Smooth muscle cell (in vitro differentiated cells): ENCODE data around the gene SCRN1. TPM values are rescaled to one million over a fixed set of nuclear protein-coding genes. Genes with fewer than 3 reads are reported as not detected.
"Not testable (repeated sequence)": the region's sequence is repeated elsewhere in the genome, so short reads cannot be mapped to it uniquely, and the experiment has no call there.

Experiments
- DNase-seq: peaks from one replicate; lab custom pipeline; 2025; ENCODE audit not compliant: unreplicated experiment; lab: John Stamatoyannopoulos, UW
- H2AFZ ChIP-seq: fragments of 200-600 bp; sonication (generic); 2 replicates; pipeline ENCODE4 v1.6.0; 2016; ENCODE audit warnings: antibody characterized with exemption, low read depth, mild to moderate bottlenecking
- H3F3A ChIP-seq: fragments of 200-600 bp; sonication (generic); 2 replicates; pipeline ENCODE4 v1.6.0; 2017; ENCODE audit warnings: antibody characterized with exemption, low read depth
- H3K27ac ChIP-seq: fragments of 200-600 bp; sonication (generic); 2 replicates; pipeline ENCODE4 v1.5.1; 2016; ENCODE audit warnings: low read depth, mild to moderate bottlenecking
- H3K27me3 ChIP-seq: fragments of 200-600 bp; sonication (generic); 2 replicates; pipeline ENCODE4 v1.6.1; 2016; ENCODE audit warnings: low read depth, mild to moderate bottlenecking
- H3K36me3 ChIP-seq: fragments of 200-600 bp; sonication (generic); 2 replicates; pipeline ENCODE4 v1.5.1; 2016; ENCODE audit warnings: low read depth
- H3K4me1 ChIP-seq: fragments of 200-600 bp; sonication (generic); 2 replicates; pipeline ENCODE4 v1.5.1; 2016; ENCODE audit warnings: low read depth
- H3K4me2 ChIP-seq: fragments of 200-600 bp; sonication (generic); 2 replicates; pipeline ENCODE4 v1.6.0; 2016; ENCODE audit warnings: mild to moderate bottlenecking
- H3K4me3 ChIP-seq: fragments of 200-600 bp; sonication (generic); 2 replicates; pipeline ENCODE4 v1.5.1; 2016; ENCODE audit warnings: mild to moderate bottlenecking
- H3K79me2 ChIP-seq: fragments of 200-600 bp; sonication (generic); 2 replicates; pipeline ENCODE4 v1.6.0; 2016; ENCODE audit warnings: low read depth, mild to moderate bottlenecking
- H3K9ac ChIP-seq: fragments of 200-600 bp; sonication (generic); 2 replicates; pipeline ENCODE4 v1.6.0; 2016; ENCODE audit warnings: low read depth
- H3K9me3 ChIP-seq: fragments of 200-600 bp; sonication (generic); replicated peaks from 2 replicates; pipeline ENCODE4 v1.5.1; 2016; ENCODE audit warnings: low read depth
- H4K20me1 ChIP-seq: fragments of 200-600 bp; sonication (generic); 2 replicates; pipeline ENCODE4 v1.6.0; 2016; ENCODE audit warnings: low read depth
- CTCF ChIP-seq: fragments of 200-600 bp; sonication (generic); IDR thresholded peaks from 2 replicates; pipeline ENCODE4 v1.5.1; 2017; ENCODE audit warnings: borderline replicate concordance, mild to moderate bottlenecking, antibody characterized with exemption; ENCODE audit not compliant: insufficient read depth, poor library complexity, severe bottlenecking
- WGBS: methylation state at CpG from one replicate; pipeline ENCODE4 v1.1.7; 2016; ENCODE audit warnings: low lambda C conversion rate; 5-methylcytosine and 5-hydroxymethylcytosine counted together
- polyA plus RNA-seq: library from polyadenylated mRNA; unstranded; fragments of >200 nt; fragmentation: Nextera tagmentation; extraction: Ambion mirVana; gene quantifications from 2 replicates; pipeline ENCODE4 v1.2.1, GENCODE V29; 2016
- total RNA-seq: library from RNA; depleted of rRNA; stranded (reverse); fragments of >200 nt; gene quantifications from 2 replicates; pipeline ENCODE4 v1.2.3, GENCODE V29; 2014

Gene SCRN1
- total and polyA plus RNA-seq, 2 experiments from 2014 or later, result 67.5 to 84.9 TPM

- Histone ChIP-seq H2AFZ (no peak overlapping the region), H3K79me2 (no peaks in the 10 kb centered on the region), H3K9me3 (no peaks in the 10 kb centered on the region), H3K36me3 (no peaks in the 10 kb centered on the region), H3F3A (no peaks in the 10 kb centered on the region), H3K4me2 (no peak overlapping the region), H3K27ac (no peak overlapping the region), H3K4me3 (no peak overlapping the region), H3K27me3 (no peaks in the 10 kb centered on the region), H3K4me1 (no peaks in the 10 kb centered on the region), H4K20me1 (no peaks in the 10 kb centered on the region), H3K9ac (no peak overlapping the region)
- TF ChIP-seq CTCF, result no peak
- no peak for DNase-seq
- WGBS, result 84% methylated on average over 6 of the region's 6 CpGs
Observed at GRCh38 chr7:29893351-29893965, 96.1 kb downstream of the SCRN1 start.

DNA sequence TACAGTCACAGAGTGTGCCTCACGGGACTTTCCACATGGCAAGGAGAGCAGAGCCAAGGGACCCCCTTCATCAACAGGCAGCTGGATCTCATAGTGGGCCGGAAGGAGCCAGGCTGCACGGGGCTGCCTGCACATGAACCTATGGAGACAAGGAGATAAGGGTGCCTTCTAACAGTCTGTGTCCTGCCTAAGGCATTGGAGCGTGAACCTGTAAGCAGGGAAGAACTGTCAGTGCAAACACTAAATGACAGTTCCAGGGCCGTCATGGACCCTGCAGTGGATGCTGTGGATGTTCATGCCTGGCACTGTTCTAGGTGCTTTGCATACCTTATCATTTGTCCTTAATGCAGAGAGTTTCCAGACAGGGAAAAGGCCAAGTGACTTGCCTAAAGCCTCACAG, 97.4 kb downstream of the SCRN1 start:
- no peaks in the 10 kb centered on the region for H4K20me1 ChIP-seq
- H3K9me3 ChIP-seq, result no peaks in the 10 kb centered on the region
- H3K36me3 ChIP-seq, result no peaks in the 10 kb centered on the region
- H3K4me3 ChIP-seq, result no peak overlapping the region
- H2AFZ ChIP-seq, result no peak overlapping the region
- H3K4me1 ChIP-seq, result no peaks in the 10 kb centered on the region
- no peaks in the 10 kb centered on the region for H3K27me3 ChIP-seq
- no peak overlapping the region for H3K27ac ChIP-seq
- DNase-seq, result no peak
- no peak overlapping the region for H3K4me2 ChIP-seq
- WGBS, result 88% methylated on average over 5 of the region's 5 CpGs
- TF ChIP-seq CTCF, result no peak
- no peaks in the 10 kb centered on the region for H3K79me2 ChIP-seq
- no peaks in the 10 kb centered on the region for H3F3A ChIP-seq
- H3K9ac ChIP-seq, result no peak overlapping the region

GRCh38 chr7:29891766-29892165, 97.8 kb downstream of the SCRN1 start:
- no peak for DNase-seq
- no peak overlapping the region for H3K27ac ChIP-seq
- H3K79me2 ChIP-seq, result no peaks in the 10 kb centered on the region
- no peaks in the 10 kb centered on the region for H3K36me3 ChIP-seq
- no peaks in the 10 kb centered on the region for H3K9me3 ChIP-seq
- no peaks in the 10 kb centered on the region for H3K4me1 ChIP-seq
- no peak overlapping the region for H2AFZ ChIP-seq
- H3K9ac ChIP-seq, result no peak overlapping the region
- TF ChIP-seq CTCF, result no peak
- no peaks in the 10 kb centered on the region for H4K20me1 ChIP-seq
- WGBS, result 88% methylated on average over 4 of the region's 4 CpGs
- no peak overlapping the region for H3K4me2 ChIP-seq
- H3K27me3 ChIP-seq, result no peaks in the 10 kb centered on the region
- no peak overlapping the region for H3K4me3 ChIP-seq
- H3F3A ChIP-seq, result no peaks in the 10 kb centered on the region

DNA sequence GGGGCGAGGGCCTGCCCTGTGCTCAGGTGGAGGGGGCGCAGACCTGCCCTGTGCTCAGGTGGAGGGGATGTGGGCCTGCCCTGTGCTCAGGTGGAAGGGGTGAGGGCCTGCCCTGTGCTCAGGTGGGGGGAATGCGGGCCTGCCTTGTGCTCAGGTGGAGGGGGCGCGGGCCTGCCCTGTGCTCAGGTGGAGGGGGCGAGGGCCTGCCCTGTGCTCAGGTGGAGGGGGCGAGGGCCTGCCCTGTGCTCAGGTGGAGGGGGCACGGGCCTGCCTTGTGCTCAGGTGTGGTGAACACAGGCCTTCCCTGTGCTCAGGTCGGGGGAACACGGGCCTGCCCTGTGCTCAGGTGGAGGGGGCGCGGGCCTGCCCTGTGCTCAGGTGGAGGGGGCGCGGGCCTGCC, 98.8 kb downstream of the SCRN1 start:
- not testable (repeated sequence) for H3K4me3 ChIP-seq, H3K36me3 ChIP-seq, H3K4me2 ChIP-seq, H3K9me3 ChIP-seq, H3K79me2 ChIP-seq, H3K27me3 ChIP-seq, H4K20me1 ChIP-seq, H3K27ac ChIP-seq, H3K9ac ChIP-seq, H3K4me1 ChIP-seq, H3F3A ChIP-seq, H2AFZ ChIP-seq, DNase-seq
- WGBS, result 100% methylated on average over 1 of the region's 14 CpGs
